GM23338 (cell line): ENCODE measurements around the gene DDX41.

Experiments used
- CTCF ChIP-seq, 2 experiments: fragments of 200-600 bp in 1 of 2; sonication (generic) in 1 of 2; conservative IDR thresholded peaks; 2 replicates each; pipeline versions ENCODE4 v1.5.1 to v1.6.1; 2016 to 2017; ENCODE audit warnings: antibody characterized with exemption in 2 of 2, low read depth in 2 of 2, mild to moderate bottlenecking in 2 of 2, moderate library complexity in 1 of 2
- REST ChIP-seq: IDR thresholded peaks from one replicate; pipeline ENCODE4 v1.6.1; 2018; ENCODE audit warnings: antibody characterized with exemption; ENCODE audit not compliant: unreplicated experiment
- ZNF114 ChIP-seq: fragments of 250-450 bp; sonication (Bioruptor Pico); IDR thresholded peaks from 2 replicates; pipeline ENCODE4 v1.5.0; 2020; ENCODE audit warnings: mild to moderate bottlenecking, moderate library complexity

- TF ChIP-seq CTCF (conservative IDR thresholded peaks at IDR 0.05; ENCODE audit: low read depth in 2 of 2): no peak
- TF ChIP-seq ZNF114 (CRISPR knock-in tag): no peak
- no peak for TF ChIP-seq REST
Measured at GRCh38 chr5:177555228-177555627, 38.5 kb upstream of the DDX41 start.
